HG03025 (cell line): ENCODE results near the gene PMM2.
"Not testable (repeated sequence)": the region's sequence is repeated elsewhere in the genome, so short reads cannot be mapped to it uniquely, and the experiment has no call there.

Experiments
- ATAC-seq: cut with Tn5 transposase; IDR thresholded peaks from one replicate; pipeline ENCODE4 v1.9.1; 2021; ENCODE audit warnings: mild to moderate bottlenecking, moderate library complexity; ENCODE audit not compliant: unreplicated experiment, low FRiP score

Gene PMM2

DNA sequence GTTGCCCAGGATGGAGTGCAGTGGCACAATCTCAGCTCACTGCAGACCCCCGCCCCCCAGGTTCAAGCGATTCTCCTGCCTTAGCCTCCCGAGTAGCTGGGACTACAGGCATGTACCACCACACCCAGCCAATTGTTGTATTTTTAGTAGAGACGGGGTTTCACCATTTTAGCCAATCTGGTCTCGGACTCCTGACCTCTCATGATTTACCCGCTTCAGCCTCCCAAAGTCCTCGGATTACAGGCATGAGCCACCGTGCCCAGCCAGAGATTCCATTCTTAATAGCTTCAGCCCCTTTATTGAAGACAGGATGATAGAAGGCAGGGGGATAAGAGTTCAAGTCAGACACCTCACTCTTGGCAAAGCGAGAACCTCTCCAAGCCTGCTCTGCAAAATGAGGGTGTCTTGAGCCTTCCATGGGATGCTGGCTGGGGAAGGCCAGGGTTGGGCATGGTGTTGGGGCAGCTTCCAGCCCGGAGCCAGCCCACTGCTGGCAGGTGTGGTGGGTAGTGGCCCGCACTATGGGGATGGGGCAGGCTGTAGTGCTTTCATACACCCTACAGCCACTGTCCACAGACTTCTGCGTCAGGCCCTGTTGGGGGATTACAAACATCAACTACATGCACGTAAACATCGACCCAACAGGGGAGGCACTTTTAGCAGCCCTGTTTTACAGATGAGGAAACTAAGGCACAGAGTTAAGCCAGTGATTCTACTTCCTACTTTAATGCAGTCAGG lies 67.7 kb downstream of the PMM2 start:
- no peak for ATAC-seq

DNA sequence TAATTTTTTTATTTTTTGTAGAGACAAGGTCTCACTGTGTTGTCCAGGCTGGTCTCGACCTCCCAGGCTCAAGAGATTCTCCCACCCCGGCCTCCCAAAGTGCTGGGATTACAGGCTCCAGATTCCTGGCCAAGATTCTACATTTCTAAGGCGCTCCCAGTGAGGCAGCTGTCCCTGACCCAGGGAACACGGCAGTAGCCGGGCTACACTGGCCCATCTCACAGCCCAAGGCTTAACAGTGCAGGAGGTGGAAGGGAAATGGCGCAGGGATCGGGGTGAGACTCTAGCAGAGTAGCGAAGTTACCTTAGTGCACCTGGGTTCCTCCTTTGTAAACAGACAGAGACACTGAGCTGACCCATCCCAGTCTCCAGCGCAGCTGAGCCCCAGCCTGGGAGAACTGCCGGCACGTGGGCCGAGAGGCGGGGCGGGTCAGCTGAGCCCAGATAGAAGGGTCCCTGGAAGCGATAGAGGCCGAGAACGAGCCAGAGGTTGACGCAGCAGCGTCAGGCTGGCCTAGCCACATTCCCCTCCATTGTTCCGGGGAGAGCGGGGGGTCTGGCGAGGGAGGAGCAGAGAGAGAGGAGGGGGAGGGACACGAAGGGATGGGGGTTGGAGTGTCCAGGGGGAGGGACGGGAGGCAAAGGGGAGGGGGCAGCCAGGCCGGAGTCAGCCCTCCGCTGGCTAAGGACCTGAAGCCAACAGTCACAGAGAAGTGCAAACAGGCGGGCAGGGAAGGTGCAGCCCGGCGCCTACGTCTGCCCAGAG lies 68.7 kb downstream of the PMM2 start:
- no peak for ATAC-seq

DNA sequence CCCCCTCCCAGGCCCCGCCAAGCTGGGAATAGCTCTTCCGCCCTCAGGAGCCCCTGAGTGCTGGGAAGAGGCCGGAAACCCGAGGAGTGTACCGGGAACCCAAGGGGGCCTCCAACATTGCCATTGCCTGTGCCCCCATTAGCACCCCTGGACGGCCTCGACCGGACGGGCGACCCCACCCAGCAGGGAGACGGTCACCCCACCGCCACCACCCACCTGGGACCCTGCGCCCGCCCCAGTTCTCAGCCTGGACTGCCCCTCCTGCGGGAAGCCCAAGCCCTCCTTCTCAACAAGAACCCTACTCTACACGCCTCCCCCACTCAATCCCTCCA lies 69.2 kb downstream of the PMM2 start:
- no peak for ATAC-seq

DNA sequence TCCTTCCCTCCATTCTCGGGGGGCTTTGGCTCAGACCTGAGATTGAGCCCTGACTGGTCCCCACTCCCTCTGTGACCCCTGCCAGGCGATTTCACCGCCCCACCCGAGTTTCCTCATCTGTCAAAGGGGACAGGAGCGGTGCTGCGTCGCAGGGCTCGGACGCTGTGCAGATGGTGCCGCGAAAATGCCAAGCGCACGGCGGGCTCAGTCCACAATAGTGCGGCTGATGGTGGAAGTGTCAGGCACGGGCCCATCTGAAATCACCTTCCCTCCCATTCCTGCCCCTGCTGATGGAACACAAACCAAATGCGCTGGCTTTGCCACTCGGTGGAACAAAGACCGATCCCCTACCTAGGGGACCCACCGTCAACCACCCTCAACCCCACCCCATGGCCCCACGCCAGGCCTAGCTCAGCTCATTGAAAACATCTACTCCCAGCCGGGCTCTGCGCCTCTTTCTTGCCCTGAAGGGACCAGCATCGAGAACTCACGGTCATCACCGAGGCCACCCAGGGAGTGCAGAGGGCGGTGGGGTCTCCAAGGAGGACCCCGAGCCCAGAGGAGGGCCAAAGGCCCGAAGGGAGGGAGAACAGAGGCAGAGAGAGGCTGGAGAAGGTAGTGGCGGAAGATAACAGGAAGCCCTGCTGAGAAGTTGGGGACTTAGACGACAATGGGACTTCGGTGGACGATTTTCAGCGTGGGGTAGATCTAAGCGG lies 69.7 kb downstream of the PMM2 start:
- no peak for ATAC-seq

DNA sequence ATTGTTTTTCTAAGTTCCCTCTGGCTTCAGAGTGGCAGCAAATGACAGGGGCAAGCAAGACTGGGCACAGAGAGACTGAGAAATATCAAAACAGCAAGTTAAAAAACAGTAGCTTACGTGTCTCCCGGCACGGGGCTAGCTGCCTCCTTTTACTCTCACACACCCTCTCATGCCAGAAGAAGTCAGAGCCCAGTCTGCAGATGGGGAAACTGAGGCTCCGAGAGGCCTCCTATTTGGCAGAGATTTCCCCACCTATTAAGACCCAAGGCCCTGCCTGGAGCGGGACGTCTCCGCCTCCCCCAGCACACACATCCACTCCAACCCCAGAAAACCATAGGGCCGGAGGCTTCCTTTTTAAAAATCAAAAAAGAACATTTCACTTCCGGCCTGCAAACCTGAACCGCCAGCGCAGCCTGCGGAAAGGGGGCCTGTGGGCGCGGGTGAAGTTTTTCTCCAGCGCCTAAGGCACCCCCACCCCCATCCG lies 70.3 kb downstream of the PMM2 start:
- no peak for ATAC-seq

DNA sequence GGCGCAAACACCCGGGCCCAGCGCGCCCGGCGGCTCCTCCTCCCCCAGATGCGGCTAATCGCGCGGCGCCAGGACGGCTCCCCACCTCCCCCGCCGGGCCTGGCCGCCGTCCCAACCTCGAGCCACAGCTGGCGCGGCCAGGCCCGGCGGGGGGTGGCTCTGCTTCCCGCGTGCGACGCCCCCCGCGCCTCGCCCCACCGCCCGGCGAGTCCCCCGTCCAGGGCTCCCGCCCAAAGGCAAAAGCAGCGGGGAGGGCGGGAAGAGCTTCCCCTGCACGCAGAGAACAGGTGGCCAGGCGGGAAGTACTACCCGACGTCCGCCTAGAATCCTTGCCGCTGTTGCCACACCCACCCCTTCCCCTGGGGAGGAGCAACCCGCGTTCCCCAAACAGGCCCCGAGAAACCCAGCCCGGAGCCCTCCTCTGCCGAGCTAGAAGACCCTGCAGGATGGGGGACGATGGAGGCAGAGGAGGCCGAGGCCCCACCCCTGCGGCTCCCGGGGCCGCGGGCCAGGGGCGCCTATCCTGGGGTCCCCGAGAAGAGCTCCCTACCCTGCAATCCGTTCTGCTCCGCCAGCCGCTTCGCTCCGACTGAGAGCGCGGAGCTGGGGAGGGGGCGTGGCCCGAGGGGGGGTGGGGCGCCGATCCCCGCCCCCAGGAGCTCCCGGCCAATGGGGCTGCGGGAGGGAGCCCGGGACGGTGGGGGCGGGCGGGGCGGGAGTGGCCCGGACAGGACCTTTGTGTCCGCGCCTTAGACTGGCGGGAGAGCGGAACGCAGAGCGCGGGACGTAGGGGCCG lies 71.0 kb downstream of the PMM2 start, which contains the start of gene CARHSP1:
TSS of gene CARHSP1 (minus strand) at position 591 of the 796 bp plus-strand sequence. CDS start 9,678 bp downstream, outside the sequence.
- ATAC-seq: peak; percentile 72

DNA sequence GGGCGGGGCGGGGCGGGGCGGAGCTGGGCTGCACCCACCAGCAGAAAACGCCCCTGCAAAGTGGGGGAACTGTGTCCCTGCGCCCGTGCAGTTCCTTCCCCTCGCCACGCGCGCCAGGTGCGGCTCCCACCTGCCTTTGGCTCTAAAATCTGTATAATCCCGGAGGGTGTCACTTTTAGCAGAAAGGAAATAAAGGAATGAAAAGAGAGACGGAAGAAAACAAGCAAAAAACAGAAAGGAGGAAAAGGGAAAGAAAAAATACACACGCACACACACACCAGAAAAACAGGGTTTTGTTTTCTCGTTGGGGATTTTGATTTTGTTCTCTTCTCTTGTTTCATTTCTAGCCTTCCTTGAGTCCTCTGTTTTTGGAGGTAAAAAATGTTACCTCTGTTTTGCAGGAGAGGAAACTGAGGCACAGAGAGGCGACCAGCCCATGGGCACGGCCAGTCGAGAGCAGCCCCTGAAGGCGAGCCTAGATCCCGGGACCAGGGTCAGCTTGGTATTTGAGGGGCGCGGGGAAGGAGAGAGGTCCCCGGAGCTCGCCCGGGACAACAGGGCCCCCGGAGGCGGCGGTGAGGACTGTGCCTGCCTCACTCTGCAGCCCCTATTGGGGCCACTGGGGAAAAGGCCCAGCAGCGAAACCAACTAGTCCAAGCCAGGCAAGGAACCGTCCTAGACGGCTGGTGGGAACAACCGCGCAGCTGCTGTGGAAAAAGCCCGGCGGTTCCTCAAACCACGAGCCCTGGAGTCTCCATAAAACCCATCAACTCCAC lies 71.8 kb downstream of the PMM2 start:
- ATAC-seq: no peak

DNA sequence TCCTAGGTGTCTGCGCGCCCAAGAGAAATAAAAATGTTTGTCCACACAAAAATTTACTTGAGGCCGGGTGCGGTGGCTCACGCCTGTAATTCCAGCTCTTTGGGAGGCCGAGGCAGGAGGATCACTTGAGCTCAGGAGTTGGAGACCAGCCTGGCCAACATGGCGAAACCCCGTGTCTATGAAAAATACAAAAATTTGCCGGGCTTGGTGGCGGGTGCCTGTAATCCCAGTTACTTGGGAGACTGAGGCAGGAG lies 72.3 kb downstream of the PMM2 start:
- ATAC-seq: not testable (repeated sequence)

DNA sequence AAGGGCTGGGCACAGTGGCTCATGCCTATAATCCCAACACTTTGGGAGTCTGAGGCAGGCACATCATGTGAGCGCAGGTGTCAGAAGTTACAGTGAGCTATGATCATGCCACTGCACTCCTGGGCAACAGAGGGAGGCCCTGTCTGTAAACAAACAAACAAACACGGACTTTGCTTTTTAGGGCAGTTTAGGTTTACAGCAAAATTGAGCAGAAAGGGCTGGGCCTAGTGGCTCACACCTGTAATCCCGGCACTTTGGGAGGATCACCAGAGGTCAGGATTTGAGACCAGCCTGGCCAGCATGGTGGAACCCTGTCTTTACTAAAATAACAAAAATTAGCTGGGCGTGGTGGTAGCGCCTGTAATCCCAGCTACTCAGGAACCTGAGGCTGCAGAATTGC lies 74.4 kb downstream of the PMM2 start:
- ATAC-seq: no peak

DNA sequence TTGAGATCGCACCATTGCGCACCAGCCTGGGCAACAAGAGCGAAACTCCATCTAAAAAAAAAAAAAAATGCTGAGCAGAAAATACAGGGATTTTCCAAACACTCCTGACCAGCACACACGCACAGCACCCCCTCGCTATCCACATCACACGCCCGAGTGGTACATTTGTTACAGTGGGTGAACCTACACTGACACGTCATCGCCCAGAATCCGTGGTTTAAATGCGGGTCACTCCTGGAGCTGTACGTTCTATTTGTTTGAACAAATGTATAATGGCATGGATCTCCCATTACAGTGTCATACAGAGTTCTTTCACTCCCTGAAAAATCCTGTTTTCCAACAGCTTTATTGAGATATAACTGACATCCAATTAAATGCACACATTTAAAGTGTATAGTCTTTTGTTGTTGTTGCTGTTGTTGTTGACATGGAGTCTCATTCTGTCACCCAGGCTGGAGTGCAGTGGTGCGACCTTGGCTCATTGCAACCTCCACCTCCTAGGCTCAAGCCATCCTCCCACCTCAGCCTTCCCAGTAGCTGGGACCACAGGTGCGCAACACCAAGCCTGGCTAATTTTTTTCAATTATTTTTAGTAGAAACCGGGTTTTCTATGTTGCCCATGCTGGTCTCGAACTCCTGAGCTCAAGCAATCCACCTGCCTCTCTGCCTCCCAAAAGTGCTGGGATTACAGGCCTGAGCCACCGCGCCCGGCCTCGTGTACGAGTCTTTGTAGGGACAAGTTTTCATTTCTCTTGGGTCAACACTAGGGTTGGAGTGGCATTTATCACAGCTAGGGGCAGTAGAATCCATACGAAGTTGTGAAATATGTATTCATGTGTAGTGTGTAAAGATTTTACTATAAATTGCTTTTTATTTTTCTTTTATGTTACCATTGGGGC lies 75.6 kb downstream of the PMM2 start:
- no peak for ATAC-seq

DNA sequence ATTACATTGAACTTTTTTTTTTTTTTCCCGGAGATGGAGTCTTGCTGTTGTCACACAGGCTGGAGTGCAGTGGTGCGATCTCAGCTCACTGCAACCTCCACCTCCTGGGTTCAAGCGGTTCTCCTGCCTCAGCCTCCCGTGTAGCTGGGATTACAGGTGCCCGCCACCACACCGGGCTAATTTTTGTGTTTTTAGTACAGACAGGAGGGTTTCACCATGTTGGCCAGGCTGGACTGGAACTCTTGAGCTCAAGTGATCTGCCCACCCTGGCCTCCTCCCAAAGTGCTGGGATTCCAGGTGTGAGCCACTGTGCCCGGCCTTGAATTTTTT lies 76.2 kb downstream of the PMM2 start:
- ATAC-seq: not testable (repeated sequence)

DNA sequence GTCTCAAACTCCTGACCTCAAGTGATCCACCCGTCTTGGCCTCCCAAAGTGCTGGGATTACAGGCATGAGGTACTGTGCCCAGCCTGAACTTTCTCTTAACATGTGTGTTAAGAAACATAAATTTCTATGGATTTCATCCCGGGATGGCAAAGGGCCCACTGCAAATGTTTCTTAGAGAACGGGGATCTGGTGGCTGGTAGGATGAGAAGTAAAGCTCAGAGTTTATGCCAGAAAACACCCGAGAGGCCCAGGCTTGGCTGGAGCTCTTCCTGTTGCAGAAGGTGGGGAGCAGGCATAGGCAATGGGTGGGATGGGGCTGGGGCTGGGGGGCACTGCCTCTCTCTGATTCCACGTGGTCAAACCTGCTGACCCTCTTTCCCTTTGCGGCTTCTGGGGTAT lies 76.7 kb downstream of the PMM2 start:
- ATAC-seq: no peak

DNA sequence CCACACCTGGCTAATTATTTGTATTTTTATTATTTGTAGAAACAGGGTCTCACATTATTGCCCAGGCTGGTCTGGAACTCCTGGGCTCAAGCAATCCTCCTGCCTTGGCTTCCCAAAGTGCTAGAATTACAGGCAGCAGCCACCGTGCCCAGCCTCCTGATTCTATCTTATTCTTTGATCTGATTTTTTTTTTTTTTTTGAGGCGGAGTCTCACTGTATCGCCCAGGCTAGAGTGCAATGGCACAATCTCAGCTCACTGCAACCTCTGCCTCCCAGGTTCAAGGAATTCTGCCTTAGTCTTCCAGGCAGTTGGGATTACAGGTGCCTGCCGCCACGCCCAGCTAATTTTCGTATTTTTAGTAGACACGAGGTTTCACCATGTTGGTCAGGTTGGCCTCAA lies 77.7 kb downstream of the PMM2 start:
- ATAC-seq: not testable (repeated sequence)

DNA sequence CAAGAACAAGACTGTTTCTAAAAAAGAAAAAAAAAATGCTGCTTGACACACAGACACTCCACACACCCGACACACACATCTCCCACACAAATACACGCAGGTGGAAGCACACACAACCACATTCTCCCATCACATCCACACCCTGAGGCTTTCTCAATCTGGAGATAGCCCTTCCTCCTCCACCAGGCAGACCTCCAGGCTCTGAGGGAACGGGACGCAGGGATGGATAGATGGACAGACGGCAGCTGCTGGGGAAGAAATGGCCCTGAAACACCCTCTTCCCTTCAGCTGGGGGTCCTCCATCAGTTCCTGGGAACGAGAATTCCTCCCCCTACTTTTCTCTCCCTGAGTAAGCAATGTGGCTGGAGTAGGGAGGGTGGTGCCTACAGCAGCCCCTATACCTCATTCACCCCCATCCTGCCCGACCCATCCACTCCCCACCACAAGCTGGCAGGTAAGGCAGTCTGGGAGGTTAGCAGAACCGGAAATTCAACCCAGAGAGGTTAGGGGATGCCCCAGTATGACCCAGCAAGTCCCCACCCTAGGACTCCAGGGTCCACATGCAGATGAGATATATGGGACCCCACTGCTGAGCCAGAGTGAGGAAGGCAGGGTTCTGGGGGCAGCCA lies 80.4 kb downstream of the PMM2 start:
- no peak for ATAC-seq

DNA sequence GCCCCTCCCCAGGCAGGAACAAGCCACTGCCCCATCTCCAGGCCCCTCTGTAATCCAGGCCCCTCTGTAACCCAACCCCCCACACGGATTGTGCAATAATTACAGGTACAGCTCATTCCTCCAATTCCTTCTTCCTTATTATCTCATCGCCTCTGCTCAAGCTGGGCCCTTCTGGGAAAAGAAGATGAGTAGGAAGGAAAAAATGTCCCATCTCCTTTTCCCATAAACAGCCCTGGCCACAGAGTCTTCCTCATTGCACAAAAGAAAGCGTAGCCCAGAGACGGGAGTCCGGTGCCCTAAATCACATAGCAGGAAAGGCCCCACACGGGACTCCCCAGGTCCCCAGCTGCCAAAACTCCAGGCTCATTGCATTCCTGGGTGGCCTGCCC lies 80.9 kb downstream of the PMM2 start:
- ATAC-seq: no peak

DNA sequence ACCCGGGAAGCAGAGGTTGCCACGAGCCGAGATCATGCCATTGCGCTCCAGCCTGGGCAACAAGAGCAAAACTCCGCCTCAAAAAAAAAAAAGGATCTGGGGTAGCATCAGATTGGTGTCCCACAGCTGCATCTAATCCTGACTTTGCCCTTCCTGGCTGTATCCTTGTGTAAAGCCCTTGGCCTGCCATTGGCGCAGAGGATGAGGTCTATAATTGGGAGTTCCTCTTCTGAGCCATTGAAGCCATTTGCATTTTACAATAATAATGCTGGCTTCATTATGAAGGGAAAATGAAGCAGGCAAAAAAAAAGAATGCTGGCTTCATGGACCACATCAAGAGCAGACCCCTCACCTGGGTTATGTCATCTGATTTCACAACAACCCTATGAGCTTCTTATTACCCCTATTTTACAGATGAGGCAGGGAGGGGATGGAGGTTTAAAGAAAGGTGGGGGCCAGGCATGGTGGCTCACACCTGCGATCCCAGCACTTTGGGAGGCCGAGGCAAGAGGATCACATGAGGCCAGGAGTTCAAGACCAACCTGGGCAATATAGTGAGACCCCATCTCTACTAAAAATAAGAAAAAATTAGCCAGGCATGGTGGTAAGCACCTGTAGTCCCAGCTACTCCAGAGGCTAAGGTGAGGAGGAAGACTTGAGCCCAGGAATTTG lies 83.3 kb downstream of the PMM2 start:
- ATAC-seq: no peak

DNA sequence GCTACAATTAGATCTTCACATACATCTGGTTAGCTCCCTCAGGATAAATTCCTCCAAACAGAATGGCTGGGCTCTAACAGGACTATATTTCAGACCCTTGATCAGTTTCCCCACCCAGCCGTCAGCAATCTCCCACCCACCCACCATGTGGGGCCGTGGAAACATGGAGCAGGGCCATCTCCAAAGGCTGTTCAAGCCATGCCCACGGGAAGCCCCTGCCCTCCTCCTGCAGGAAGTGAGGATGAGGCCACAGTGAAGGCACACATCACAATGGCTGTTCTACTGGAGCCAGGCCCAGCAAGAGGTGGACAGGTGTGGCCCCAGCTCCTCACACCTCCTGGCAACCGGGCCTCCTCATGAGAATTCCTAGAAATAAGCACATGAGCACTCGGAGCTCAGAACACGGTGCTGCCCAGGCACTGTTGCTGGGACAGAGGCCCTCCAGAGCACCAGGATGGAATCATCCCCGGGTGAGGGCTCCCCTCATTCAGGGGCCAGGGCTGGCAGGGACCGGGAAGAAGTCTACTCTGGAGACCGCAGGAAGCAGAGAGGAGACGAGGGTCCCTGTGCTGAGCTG lies 84.5 kb downstream of the PMM2 start, which contains the start of gene LITAFD:
TSS of gene LITAFD (plus strand) at position 311 of the 577 bp plus-strand sequence. CDS start 2,005 bp downstream, outside the sequence.
- no peak for ATAC-seq
